Left renal cortex interstitium (tissue), 4 donors: ENCODE data around the gene BARHL1. TPM values are rescaled to one million over a fixed set of nuclear protein-coding genes. Genes with fewer than 3 reads are reported as not detected.
A peak's percentile ranks its signal among the peaks of the same experiment; 100 is the strongest.

Experiments
- DNase-seq, 4 donors: peaks; one replicate each; pipeline ENCODE4 v3.0.0-alpha.2; 2013; ENCODE audit warnings: low read depth in 4 of 4, low spot score in 2 of 4, missing footprints in 1 of 4
- polyA plus RNA-seq, 4 donors: library from polyadenylated mRNA; unstranded; fragments of 120-200 nt; gene quantifications; one replicate each; pipeline ENCODE4 v1.2.1, GENCODE V29; 2013; ENCODE audit not compliant: insufficient read length in 4 of 4

BARHL1 gene
- polyA plus RNA-seq, 4 donors = not detected

DNA sequence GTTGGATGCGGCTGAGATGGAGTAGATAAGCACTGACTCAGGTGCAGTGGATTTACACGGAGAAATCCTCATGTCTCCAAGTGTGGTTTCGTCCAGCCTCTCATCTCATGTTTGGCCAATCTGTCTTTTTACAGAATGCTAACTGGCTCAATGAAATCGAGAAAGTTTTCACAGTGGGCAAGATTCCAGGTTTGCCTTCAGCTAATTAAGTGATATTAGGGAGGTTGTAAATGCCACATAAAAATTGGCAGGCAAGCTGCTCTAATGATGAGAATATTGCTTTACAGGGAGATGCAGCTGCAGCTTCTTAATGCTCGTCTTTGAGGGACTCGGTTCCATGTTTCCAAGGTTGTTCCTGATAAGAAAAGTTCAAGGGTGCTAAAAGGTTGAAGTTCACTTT, 23.7 kb downstream of the BARHL1 start:
- no peak for DNase-seq

DNA sequence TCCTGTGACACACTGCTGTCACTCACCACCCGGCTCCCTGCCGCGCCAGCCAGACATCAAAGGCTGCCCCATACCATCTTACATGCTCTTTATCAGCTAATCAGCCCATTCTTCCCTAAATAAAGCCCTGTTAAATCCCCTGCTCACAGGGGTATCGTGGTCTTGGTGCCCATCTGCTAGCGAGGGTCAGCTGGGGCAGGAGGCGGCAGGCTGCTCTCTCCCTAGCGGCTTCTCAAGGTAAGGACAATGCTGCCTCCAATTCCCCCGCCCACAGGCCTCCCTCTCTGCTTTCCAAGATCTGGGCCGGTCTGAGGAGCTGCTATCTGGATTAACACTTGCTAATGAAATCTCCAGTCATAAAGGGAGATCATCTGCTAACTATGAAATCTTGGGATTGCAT, 26.8 kb downstream of the BARHL1 start:
- no peak for DNase-seq

DNA sequence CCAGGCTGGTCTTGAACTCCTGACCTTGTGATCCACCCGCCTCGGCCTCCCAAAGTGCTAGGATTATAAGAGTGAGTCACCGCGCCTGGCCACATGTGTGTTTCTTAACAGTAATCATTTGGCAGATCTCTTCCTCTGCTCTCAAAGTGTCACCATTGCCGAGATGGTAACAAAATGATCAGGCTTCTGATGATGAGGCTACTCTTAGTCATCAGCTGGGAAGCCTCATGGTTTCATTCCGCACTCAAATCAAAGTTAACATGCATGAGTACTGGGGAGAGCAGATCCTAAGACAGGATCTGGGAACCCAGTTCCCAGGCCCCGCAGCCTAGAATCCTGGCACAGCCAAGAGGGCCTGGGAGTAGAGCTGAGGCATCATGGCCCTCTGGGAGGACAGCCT, 27.4 kb downstream of the BARHL1 start:
- no peak for DNase-seq

DNA sequence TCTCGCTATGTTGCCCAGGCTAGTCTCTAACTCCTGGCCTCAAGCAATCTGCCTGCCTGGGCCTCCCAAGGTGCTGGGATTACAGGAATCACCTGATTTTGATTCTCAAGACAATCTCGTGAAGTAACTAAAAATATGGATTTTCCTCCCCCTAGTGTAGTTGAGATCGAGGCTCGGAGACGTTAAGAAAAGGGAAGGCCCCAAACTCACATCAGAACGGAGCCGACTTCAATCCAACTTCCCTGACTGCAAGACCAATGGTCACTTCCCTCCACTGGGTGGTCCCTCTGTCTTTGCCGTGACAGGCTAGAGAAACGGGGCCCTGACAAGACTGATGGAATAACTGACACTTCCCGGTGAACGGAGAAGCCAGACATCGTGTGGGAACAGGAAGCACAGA, 28.3 kb downstream of the BARHL1 start:
- no peak for DNase-seq

DNA sequence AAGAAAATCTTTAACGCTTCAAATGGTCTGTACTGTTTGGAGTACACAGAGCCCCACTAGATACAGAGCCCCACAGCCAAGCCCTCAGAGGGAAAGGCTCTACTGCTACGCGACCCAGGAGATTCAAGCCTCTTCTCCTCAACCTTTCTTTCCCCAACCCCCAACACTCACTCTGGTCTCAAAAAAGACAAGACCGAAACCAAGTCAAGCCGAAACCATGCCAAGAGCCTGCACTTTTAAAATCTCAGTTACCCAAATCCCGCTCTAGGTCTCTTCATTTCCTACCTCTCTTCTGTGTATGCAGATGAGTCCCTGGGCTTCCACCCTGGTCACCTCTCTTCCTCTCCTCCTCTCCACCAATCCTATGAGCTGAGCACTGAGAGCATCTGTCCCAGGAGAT, 31.9 kb downstream of the BARHL1 start:
- no peak for DNase-seq

DNA sequence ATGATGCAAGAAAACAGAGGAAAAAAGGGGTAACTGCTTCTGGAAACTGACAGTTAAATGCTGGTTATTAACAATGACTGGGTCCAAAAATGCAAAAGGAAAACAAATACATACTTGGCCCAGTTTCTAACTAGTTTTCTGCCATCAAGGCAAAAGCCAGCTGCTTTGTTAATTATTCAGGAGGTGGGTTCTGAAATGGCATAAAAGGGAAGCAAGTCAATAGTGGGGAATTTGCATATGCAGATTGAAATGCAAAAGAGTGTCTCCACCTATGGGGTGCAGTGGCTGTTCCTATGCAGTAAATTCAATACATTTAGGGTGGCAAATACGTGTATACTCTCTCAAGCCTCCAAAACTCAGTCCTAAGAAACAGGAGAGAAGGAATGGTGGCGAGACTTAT, 33.4 kb downstream of the BARHL1 start:
- DNase-seq = no peak

DNA sequence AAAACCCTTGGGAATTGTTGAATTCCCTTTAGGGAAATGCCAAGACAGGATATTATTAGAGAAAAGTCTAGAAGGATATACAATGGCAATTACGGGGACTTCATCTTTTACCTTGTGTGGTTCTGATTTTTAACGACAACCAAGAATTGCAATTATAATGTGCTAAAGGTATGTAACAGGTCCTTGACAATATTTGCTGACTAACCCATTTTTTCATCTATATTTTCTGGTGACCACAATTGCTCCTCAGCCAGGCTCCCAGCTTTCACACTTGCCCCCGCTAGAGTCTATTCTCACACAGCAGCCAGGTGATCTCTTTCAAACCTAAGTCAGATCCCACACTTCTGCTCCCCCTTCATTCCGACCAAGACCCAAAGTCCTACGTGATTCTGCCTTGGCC, 34.3 kb downstream of the BARHL1 start:
- no peak for DNase-seq

DNA sequence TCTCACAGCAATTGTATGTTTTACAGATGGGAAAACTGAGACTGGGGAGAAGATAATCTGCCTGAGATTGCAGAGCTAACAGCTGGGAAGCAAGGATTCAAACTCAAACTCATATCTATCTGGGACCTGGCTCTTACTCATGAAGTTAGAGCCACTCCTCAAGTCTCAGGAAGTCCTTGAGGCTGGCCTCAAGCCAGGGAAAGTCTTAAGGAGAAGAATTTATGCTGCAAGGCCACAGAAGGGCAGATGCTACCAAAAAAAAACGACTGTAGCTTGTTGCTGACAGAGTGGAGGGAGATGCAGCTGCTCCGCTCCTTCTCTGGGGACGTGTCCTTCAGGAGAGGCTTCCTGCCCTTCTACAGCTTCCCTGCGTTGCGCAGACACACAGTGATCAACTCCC, 39.8 kb downstream of the BARHL1 start:
- peak in 2 of 4 donors; percentile 14 to 17 for DNase-seq

DNA sequence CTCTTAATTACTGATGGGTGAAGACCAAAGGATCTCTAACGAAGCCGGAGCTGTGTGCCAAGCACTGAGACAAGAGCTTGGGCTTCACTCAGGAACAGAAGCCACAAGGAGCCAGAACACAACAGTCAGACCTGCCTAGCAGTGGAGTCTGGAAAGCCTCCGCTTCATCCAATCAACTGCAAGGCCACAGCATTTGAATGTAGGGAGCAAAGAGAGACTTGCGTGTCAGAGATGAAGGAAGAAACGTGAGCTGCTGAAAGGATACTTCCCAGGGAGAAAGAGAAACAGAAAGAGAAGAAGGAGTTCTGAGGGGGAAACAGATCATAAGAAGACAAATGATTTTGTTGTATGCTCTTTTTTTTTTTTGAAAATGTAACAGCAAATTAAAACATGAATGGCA, 43.9 kb downstream of the BARHL1 start:
- DNase-seq = no peak

DNA sequence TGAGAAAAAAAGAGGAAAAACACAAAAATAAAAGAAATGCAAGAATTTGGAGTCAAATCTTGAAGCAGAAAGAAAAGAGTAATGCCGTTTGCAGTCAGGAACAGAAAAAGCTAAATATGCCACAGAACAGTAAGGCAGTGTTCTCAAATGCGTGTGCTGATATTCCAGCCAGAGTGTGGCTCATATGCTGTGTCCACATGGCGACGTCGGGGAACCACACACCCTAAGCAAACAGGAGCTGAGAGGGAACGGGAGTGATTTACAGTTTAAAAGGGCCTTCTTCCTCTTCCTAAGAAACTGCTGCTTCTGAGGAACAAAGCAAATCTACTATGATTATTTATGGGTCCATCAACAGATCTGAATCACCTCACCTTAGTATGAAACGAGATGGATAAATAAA, 44.7 kb downstream of the BARHL1 start:
- no peak for DNase-seq

DNA sequence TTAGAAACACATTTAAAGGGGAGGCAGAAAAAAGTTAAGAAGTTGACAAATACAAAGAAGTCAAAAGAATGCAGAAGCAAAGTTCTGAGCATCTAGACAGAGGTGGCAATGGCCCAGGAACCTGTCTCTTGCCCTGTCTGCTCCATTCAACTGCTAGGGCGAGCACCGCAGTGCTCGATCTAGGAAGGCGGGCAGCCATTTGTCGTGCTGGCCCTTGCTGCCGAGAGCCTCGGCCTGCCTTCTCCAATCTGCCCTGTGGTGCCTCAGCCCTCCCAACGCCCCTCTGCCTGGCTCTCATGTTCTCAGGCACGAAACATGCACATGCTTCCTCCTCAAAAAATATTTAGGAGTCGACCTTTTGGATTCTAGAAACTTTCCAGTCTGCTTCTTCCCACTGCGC, 45.2 kb downstream of the BARHL1 start:
- DNase-seq = no peak

DNA sequence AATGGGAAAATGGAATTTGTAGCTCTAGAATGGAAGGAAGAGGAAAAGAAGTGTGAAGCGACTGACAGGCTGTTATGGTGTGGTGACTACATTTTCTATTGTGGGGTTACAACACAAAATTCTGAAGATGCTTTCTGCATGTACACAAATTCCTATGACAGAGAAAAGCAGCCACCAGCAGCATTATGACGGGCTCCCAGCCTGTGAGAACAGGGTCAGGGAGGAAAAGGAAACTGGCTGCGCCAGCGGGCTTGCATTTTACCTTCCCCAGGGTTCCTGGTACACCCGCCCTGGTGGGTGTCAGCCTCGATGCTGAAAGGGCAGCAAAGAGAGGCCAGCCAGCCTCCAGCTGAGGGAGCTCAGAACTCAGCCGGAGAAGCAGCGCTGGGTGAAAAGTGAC, 46.3 kb downstream of the BARHL1 start:
- DNase-seq = no peak

DNA sequence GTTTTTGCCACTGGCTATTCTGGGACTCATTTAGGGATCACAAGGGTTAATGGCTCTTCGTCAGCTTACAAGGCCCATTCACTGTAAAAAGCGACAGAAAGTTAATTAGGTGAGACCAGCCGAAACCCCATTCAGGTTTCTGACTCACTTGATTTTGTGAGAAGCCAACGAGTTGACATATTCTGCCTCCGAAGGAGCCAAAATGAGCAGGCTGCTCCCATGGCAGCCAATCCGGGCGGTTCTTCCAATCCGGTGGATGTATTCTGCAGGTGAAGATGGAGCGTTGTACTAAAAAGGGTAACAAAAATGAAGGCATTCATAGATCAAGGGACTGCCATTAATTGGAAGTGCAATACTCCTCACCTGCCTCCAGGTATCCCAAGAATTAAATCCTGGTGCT, 47.7 kb downstream of the BARHL1 start:
- DNase-seq = no peak

DNA sequence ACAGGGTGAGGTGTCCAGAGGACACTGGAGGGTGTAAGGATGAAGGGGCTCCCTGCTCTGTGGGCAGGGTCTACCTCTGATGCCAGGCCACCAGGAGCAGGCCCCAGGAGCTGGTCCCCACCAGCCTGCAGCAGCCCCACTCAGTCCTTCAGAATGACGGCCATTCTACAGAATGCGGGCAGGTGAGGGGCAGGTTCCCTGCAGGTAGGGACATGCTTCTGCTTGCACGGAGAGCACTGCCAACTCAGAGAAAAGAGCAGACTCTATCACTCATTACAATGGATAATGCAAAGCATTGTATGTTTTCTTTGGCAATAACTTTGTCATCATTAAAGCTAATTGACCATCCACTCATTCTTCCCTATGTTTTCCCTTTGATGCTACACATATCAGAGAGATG, 48.4 kb downstream of the BARHL1 start:
- DNase-seq = no peak

DNA sequence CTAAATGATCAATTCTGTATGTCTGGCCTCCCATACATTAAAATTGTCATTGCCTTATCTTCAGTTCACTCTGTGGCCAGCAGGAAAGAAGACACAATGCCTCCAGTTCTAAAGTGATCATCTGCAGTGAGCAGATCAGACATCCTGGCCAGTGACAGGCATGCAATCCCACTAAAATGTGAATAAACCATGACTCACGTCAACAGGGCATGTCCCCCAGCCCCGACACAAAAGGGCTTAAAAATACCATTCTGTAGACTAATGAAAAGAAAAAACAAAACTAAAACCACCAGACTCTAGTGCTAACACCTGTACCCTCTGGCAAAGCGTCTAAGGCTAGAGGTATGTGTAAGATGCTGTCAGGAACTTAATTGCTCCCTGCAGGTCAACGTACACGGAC, 48.9 kb downstream of the BARHL1 start:
- no peak for DNase-seq

DNA sequence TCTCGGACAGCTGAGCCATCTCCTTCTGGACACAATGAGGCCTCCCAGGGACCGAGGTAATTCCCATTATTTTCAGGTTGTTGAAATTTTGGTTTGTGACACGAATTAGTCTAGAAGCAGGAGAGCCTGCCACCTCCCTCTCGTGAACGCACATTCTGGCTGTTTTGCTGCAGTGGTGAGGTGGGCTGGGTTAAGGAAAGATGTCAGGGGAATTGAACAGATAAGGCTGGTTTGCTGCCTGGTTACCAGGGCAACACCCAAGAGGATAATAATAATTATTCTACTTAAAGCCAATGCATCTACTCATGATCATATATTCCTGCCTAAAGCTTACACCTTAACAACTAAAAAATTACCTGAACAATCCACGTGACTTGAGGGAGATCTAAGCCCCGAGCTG, 49.3 kb downstream of the BARHL1 start:
- DNase-seq = no peak

DNA sequence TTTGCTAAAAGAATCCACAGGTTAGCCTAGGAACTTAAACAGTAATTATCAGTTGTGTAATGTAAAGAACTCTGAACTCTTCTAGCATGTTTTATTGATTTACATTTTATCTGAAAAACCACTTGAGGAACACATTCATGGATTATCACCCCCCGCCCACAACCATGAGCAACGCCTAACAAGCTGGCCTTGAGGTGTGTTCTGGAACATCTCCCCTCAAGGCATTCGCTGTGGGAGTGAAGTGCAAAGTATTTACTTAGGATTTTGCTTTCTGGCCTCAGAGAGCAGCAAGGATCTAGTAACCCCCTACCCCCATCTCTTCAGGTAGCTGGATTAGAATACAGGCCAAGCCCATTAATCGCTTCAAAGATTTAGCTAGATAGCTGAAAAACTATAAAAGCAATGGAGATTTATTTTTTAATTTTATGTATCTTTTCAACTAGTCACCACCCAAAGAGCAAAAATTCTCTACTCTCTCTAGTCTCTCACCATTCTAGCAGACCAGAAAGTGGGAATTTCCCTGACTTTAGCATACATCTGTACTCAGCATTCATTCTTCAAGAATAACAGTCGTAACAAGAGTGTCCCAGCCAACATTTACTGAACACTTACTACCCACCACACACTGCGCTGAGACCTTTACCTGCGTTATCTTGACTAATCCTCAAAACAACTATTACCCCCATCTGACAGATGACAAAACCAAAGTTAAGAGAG, 50.2 kb downstream of the BARHL1 start:
- DNase-seq = no peak

DNA sequence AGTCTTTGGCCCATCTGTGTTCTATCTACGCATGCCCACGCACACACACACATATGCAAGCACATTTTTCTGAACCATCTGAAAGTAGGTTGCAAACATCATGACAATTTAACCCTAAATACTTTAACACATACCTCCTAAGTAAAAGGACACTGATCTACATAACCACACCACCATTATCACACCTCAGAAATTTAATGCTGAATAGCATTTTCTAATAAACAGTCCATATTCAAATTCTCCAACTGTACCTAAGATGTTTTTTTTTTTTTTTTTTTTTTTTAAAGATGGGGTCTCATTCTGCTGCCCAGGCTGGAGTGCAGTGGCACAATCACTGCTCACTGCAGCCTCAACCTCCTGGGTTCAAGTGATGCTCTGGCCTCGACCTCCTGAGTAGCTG, 51.9 kb downstream of the BARHL1 start:
- DNase-seq = no peak

DNA sequence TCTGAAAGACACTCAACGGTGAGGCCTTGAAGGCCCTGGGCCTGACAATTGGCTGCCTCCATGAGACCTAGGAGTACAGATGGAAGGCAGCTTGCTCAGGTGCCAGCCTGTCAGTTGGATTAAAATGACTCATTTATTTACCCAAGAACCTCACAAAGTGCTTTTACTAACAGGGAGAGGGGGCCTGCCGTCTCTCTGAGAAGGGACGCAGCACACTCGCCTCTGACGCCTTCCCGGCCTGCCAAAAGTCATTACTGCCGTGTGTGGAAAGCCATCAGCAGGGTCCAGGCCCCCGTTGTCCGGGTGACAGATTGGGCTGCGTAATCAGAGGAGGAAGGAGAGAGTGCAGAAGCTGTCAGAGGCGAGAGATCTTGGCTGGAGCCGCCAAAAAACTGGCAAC, 54.9 kb downstream of the BARHL1 start:
- DNase-seq = no peak

DNA sequence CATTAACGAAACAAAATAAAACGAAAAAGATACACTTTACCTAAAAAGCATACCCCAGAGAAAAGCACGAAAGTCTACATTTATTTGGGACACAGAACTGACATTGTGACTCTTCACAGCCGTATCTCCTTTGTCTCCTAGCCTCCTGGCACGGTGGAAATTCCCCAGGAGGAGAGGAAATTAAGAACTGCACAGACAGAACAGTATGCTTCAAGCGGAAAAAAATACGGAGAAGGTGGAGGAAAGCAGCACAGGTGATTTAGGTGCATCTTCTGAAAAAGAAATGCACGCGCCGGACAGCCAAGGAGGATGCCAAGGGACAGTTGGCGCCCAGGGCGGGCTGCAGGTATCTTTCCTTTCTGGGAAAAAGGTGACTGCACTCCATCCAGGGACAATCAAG, 55.4 kb downstream of the BARHL1 start:
- no peak for DNase-seq

DNA sequence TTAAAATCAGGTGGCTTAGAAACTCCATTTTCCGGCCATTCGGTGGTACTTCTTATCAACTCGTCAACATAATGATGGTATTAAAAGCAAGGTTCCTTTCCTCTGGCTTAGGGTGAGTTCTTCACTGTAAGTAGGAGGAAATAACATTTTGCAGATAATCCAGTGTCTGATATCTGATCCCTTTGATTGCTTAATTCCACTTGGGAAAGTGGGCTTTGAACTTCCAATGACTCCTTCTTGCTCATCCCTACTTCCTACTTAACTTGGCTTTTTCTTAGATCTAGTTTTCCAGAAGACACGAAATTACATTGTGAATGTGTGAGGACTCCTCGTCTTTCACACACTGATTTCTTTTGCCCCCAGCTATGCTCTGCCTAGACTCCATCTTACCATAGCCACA, 55.8 kb downstream of the BARHL1 start:
- DNase-seq = no peak

DNA sequence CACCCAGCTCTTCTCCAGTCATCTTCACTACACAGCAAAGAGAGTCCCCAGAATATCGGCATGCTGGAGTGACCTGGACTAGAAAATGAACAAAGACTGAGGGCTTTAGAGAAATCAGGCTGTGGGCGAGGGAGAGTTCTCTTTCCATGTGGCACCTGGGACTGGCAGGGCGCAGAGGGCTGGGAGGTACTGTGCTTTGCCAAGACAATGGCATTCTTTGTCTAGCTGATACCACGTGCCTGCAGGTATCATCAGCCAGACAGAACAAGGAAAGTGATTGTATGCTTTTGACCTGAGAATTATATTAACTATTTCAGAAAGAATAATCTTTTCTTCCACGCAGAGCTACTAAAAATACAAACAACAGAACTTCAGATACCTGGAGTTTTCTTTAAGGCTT, 56.9 kb downstream of the BARHL1 start:
- DNase-seq = no peak
